Muscle layer of duodenum (tissue), 2 donors: Measurements from ENCODE around the gene PNLIPRP3.

Source experiments
- H3K27ac ChIP-seq: one replicate; pipeline ENCODE4 v1.7.0; 2013; ENCODE audit warnings: mild to moderate bottlenecking, low read length
- H3K27me3 ChIP-seq: one replicate; pipeline ENCODE4 v1.7.0; 2013; ENCODE audit warnings: low read depth, mild to moderate bottlenecking, control low read depth, low read length
- H3K36me3 ChIP-seq, 2 donors: one replicate each; pipeline ENCODE4 v1.7.0; 2013; ENCODE audit warnings: low read length in 2 of 2, control low read depth in 1 of 2, mild to moderate bottlenecking in 1 of 2; ENCODE audit not compliant: insufficient read depth in 2 of 2, control insufficient read depth in 1 of 2
- H3K4me1 ChIP-seq, 2 donors: one replicate each; pipeline ENCODE4 v1.7.0; 2013; ENCODE audit warnings: low read length in 2 of 2, mild to moderate bottlenecking in 2 of 2, control low read depth in 1 of 2, moderate library complexity in 1 of 2; ENCODE audit not compliant: insufficient read depth in 2 of 2, control insufficient read depth in 1 of 2
- H3K4me3 ChIP-seq, 2 donors: one replicate each; pipeline ENCODE4 v1.7.0; 2013; ENCODE audit warnings: low read length in 2 of 2, low read depth in 1 of 2, mild to moderate bottlenecking in 1 of 2
- H3K9me3 ChIP-seq, 2 donors: one replicate each; pipeline ENCODE4 v1.7.0; 2013; ENCODE audit warnings: low read length in 2 of 2, control low read depth in 1 of 2, mild to moderate bottlenecking in 1 of 2; ENCODE audit not compliant: control insufficient read depth in 1 of 2
- donor health status: healthy.

Gene PNLIPRP3

GRCh38 chr10:116522803-116523381, 95.2 kb downstream of the PNLIPRP3 start:
- Histone ChIP-seq H3K4me1 (no peaks in the 10 kb centered on the region), H3K27me3 (no peaks in the 10 kb centered on the region), H3K36me3 (no peaks in the 10 kb centered on the region), H3K27ac (no peak overlapping the region), H3K4me3 (no peak overlapping the region), H3K9me3 (no peaks in the 10 kb centered on the region)

- Histone ChIP-seq H3K4me3 (no peak overlapping the region), H3K27ac (no peak overlapping the region), H3K4me1 (no peaks in the 10 kb centered on the region), H3K9me3 (no peaks in the 10 kb centered on the region), H3K36me3 (no peaks in the 10 kb centered on the region), H3K27me3 (no peaks in the 10 kb centered on the region)
Measured at GRCh38 chr10:116524736-116525135, 97.1 kb downstream of the PNLIPRP3 start.

GRCh38 chr10:116526219-116526618, 98.6 kb downstream of the PNLIPRP3 start:
- H3K27me3 ChIP-seq: no peaks in the 10 kb centered on the region
- H3K9me3 ChIP-seq: no peaks in the 10 kb centered on the region
- H3K27ac ChIP-seq: no peak overlapping the region
- no peaks in the 10 kb centered on the region for H3K36me3 ChIP-seq
- no peaks in the 10 kb centered on the region for H3K4me1 ChIP-seq
- H3K4me3 ChIP-seq: no peak overlapping the region
